Uterus (tissue), 4 donors: Measurements from ENCODE around the gene NHLRC2. TPM values are rescaled to one million over a fixed set of nuclear protein-coding genes. Genes with fewer than 3 reads are reported as not detected.

Experiments
- DNase-seq, 2 donors: peaks; one replicate each; pipeline ENCODE4 v3.0.0-alpha.2; 2019 to 2020
- H3K27ac ChIP-seq, 2 donors: fragments of 200-600 bp; sonication (generic); 1 replicate in 1 of 2; 2 replicates in 1 of 2; pipeline ENCODE4 v1.5.1; 2016 to 2018
- H3K27me3 ChIP-seq, 2 donors: fragments of 200-600 bp; sonication (generic); one replicate each; pipeline ENCODE4 v1.5.1; 2018 to 2019; ENCODE audit warnings: control low read depth in 1 of 2
- H3K36me3 ChIP-seq, 2 donors: fragments of 200-600 bp; sonication (generic); one replicate each; pipeline ENCODE4 v1.5.1; 2019; ENCODE audit warnings: control low read depth in 1 of 2
- H3K4me1 ChIP-seq, 2 donors: fragments of 200-600 bp; sonication (generic); one replicate each; pipeline ENCODE4 v1.5.1; 2018 to 2019; ENCODE audit warnings: control low read depth in 1 of 2
- H3K4me3 ChIP-seq, 2 donors: fragments of 200-600 bp; sonication (generic); 1 replicate in 1 of 2; 2 replicates in 1 of 2; pipeline ENCODE4 v1.5.1; 2018 to 2019; ENCODE audit warnings: mild to moderate bottlenecking in 1 of 2
- H3K9me3 ChIP-seq, 2 donors: fragments of 200-600 bp; sonication (generic); one replicate each; pipeline ENCODE4 v1.5.1; 2019; ENCODE audit warnings: control low read depth in 1 of 2
- POLR2A ChIP-seq, 2 donors: fragments of 450-650 bp; IDR thresholded peaks; one replicate each; pipeline ENCODE4 v1.6.1; 2016; ENCODE audit warnings: antibody characterized with exemption in 2 of 2, mild to moderate bottlenecking in 1 of 2, moderate library complexity in 1 of 2
- intact Hi-C: fragments of 100-400 bp; cut with DNase I; formaldehyde crosslinking; loops from one replicate; pipeline ENCODE4 v1.15.1; 2023; ENCODE audit warnings: low total_unique reads
- total RNA-seq, 4 donors: library from RNA; depleted of rRNA in 3 of 4; stranded (reverse); fragments of >200 nt in 3 of 4; gene quantifications; one replicate each; pipeline versions ENCODE4 v1.1.0 to v1.2.4, GENCODE V29; 2014 to 2023
- TF ChIP-seq, protein P1 (sequence below), 4 experiments: fragments of 200-600 bp in 2 of 4; fragments of 450-650 bp in 2 of 4; sonication (generic) in 2 of 4; IDR thresholded peaks; one replicate each; pipeline ENCODE4 v1.5.1; 2016 to 2019; ENCODE audit warnings: antibody characterized with exemption in 4 of 4, mild to moderate bottlenecking in 2 of 4, moderate library complexity in 1 of 4
- donor health status: DM: yes; HTN: yes; CAD: no.

NHLRC2 gene
- total RNA-seq, 4 donors from 2014 or later = 9.0 to 70.3 (median 37.1) TPM

DNA sequence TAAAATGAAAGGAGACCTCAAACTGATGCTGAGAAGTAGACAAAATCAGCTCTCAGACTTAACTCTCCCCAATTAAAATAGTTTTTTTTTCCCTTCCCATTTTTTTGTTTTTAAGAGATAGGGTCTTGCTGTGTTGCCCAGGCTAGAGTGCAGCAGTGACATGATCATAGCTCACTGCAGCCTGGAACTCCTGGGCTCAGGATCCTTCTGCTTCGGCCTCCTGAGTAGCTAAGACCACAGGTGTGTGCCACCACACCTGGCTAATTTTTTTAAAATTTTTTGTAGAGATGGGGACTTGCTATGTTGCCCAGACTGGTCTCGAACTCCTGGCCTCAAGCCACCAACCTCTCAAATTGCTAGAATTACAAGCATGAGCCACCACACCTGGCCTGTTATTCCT is 61.1 kb downstream of the NHLRC2 start:
- no peak for DNase-seq
- intact Hi-C loops = no loop called here
- Histone ChIP-seq H3K4me3 (no peak overlapping the region), H3K4me1 (no peaks in the 10 kb centered on the region), H3K9me3 (no peaks in the 10 kb centered on the region), H3K27me3 (no peaks in the 10 kb centered on the region), H3K27ac (no peak overlapping the region), H3K36me3 (no peaks in the 10 kb centered on the region)
- no peak for TF ChIP-seq POLR2A (IDR thresholded peaks at IDR 0.05)
- TF ChIP-seq, protein P1, sequence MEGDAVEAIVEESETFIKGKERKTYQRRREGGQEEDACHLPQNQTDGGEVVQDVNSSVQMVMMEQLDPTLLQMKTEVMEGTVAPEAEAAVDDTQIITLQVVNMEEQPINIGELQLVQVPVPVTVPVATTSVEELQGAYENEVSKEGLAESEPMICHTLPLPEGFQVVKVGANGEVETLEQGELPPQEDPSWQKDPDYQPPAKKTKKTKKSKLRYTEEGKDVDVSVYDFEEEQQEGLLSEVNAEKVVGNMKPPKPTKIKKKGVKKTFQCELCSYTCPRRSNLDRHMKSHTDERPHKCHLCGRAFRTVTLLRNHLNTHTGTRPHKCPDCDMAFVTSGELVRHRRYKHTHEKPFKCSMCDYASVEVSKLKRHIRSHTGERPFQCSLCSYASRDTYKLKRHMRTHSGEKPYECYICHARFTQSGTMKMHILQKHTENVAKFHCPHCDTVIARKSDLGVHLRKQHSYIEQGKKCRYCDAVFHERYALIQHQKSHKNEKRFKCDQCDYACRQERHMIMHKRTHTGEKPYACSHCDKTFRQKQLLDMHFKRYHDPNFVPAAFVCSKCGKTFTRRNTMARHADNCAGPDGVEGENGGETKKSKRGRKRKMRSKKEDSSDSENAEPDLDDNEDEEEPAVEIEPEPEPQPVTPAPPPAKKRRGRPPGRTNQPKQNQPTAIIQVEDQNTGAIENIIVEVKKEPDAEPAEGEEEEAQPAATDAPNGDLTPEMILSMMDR (IDR thresholded peaks at IDR 0.05) = no peak

DNA sequence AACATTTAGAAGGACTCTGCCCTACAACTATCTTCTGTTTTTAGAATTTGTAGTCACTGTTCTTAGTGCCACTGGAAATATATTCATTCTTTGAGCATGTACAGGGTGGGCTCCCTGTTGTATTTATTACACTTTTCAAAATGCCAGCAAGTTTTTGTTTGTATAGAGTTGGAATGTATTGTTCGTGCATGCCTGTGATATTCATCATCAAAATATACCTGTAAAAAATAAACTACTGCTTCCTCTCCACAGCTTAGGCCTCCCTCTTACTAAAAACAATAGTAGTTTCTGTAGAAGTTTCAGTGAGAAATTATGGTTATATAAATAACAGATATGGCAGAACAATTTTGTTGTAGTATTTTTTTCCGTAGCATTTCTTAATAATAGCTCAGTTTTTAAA is 61.6 kb downstream of the NHLRC2 start:
- no peak overlapping the region for H3K4me3 ChIP-seq
- no peaks in the 10 kb centered on the region for H3K27me3 ChIP-seq
- H3K9me3 ChIP-seq = no peaks in the 10 kb centered on the region
- H3K36me3 ChIP-seq = no peaks in the 10 kb centered on the region
- H3K4me1 ChIP-seq = no peaks in the 10 kb centered on the region
- H3K27ac ChIP-seq = no peak overlapping the region
- intact Hi-C loops = no loop called here
- TF ChIP-seq, protein P1 (IDR thresholded peaks at IDR 0.05) = no peak
- TF ChIP-seq POLR2A (IDR thresholded peaks at IDR 0.05) = no peak
- no peak for DNase-seq

DNA sequence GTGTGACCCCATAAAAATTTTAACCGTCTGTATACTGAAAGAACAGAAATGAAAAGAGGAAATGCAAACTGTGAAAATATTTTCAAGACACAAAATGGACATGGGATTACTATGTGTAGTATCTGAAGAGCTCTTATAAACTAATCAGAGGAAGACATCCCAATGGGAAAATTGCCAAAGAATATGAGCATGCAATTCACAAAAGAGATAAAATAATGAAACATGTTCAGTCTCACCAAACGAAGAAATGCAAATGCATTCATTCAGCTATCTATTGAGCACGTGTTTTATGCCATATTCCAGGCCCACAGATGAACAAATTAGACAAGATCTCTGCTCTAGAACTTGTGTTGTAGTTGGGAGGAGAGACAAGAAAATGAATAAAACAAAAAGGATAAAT is 63.2 kb downstream of the NHLRC2 start:
- intact Hi-C loops = no loop called here
- H3K36me3 ChIP-seq = no peaks in the 10 kb centered on the region
- no peak overlapping the region for H3K4me3 ChIP-seq
- no peak for TF ChIP-seq POLR2A (IDR thresholded peaks at IDR 0.05)
- TF ChIP-seq, protein P1 (IDR thresholded peaks at IDR 0.05) = no peak
- no peak overlapping the region for H3K27ac ChIP-seq
- no peaks in the 10 kb centered on the region for H3K4me1 ChIP-seq
- no peaks in the 10 kb centered on the region for H3K27me3 ChIP-seq
- no peaks in the 10 kb centered on the region for H3K9me3 ChIP-seq
- no peak for DNase-seq

DNA sequence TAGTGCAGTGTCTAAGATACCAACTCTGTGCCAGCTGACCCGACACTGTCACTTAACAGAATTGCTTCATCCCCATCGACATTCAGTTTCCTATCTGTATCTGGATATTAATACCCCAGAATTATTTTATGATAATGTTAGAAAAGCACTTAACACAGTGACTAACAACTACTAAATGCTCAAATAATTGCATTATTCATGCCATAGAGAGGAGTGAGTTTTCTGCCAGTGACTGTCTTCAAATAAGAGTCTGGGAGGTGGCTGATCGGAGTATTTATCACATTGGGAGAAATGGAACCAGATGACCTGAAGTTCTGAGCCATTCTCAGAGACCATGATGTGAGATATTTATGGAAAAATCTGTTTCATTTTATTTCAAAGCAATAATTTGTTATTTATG is 65.7 kb downstream of the NHLRC2 start:
- Histone ChIP-seq H3K36me3 (no peaks in the 10 kb centered on the region), H3K4me3 (no peak overlapping the region), H3K9me3 (no peaks in the 10 kb centered on the region), H3K27me3 (no peaks in the 10 kb centered on the region), H3K4me1 (no peaks in the 10 kb centered on the region), H3K27ac (no peak overlapping the region)
- DNase-seq = no peak
- intact Hi-C loops = no loop called here
- TF ChIP-seq POLR2A (IDR thresholded peaks at IDR 0.05) = no peak
- TF ChIP-seq, protein P1 (IDR thresholded peaks at IDR 0.05) = no peak

DNA sequence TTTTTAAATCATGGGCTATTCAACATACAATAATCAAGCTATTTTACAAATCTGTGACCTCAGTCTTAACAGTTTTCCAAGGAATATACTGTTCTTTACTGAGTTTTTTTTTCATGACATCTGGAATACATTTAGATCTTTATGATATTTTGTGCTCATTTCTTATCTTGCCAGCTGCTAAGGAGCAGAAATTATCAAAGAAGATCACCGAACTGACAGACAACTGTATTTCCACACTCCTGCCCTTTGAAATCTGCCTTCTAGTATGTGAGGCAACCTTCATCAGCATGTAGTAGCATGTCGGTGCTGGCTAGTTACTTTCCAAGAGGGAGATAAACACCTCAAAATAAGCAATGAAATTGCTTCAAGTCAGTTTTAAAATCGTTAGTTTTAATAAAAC is 66.4 kb downstream of the NHLRC2 start:
- no peaks in the 10 kb centered on the region for H3K27me3 ChIP-seq
- intact Hi-C loops = no loop called here
- no peaks in the 10 kb centered on the region for H3K36me3 ChIP-seq
- no peaks in the 10 kb centered on the region for H3K9me3 ChIP-seq
- no peak overlapping the region for H3K27ac ChIP-seq
- no peak for DNase-seq
- TF ChIP-seq, protein P1 (IDR thresholded peaks at IDR 0.05) = no peak
- no peak for TF ChIP-seq POLR2A (IDR thresholded peaks at IDR 0.05)
- no peaks in the 10 kb centered on the region for H3K4me1 ChIP-seq
- no peak overlapping the region for H3K4me3 ChIP-seq
